GM12878 (cell line): ENCODE results near the gene PROM1. TPM values are rescaled to one million over a fixed set of nuclear protein-coding genes. Genes with fewer than 3 reads are reported as not detected.

Experiments
- ATAC-seq: fragments of 200-7000 bp; cut with Tn5 transposase; 3 replicates; pipeline ENCODE4 v1.9.1; 2020; ENCODE audit warnings: mild to moderate bottlenecking, moderate library complexity
- BruUV-seq: library from RNA; stranded (reverse); fragments of 400-500 nt; replicated peaks from 2 replicates; lab custom pipeline; 2021; lab: Mats Ljungman, UMichigan
- CTCF ChIA-PET: fragments of 300-600 bp; sonication (Branson Sonifier 250); formaldehyde crosslinking; extraction: SDS; loops from one replicate; lab custom pipeline; 2021; ENCODE audit warnings: inconsistent platforms; lab: Yijun Ruan, JAX
- POLR2A ChIA-PET: fragments of 350-600 bp; formaldehyde crosslinking; extraction: SDS; loops from one replicate; lab custom pipeline; 2021; ENCODE audit warnings: inconsistent platforms; lab: Charles Lee
- RAD21 ChIA-PET: fragments of 300-600 bp; sonication (Branson Sonifier 250); formaldehyde crosslinking; loops from one replicate; lab custom pipeline; 2023; ENCODE audit warnings: antibody characterized with exemption; ENCODE audit not compliant: unreplicated experiment; lab: Charles Lee
- SMC1A ChIA-PET: fragments of 300-600 bp; sonication (Branson Sonifier 250); formaldehyde crosslinking; loops from one replicate; lab custom pipeline; 2023; ENCODE audit not compliant: unreplicated experiment, uncharacterized antibody; lab: Charles Lee
- DNase-seq: peaks from one replicate; pipeline ENCODE4 v3.0.0-alpha.2; 2011; ENCODE audit warnings: low read depth, low spot score
- FAIRE-seq: peaks from 3 replicates; lab custom pipeline; 2011; peaks lifted over from hg19 to GRCh38; lab: Jason Lieb, UNC
- H2AFZ ChIP-seq: 2 replicates; pipeline ENCODE4 v1.6.0; 2011; ENCODE audit warnings: low read depth, low read length, control low read depth; ENCODE audit not compliant: control insufficient read depth
- H3K27ac ChIP-seq: 2 replicates; pipeline ENCODE4 v1.5.1; 2011; ENCODE audit warnings: control low read depth; ENCODE audit not compliant: control insufficient read depth, insufficient read depth
- H3K27me3 ChIP-seq, 2 experiments: replicated peaks in 1 of 2; 2 replicates each; pipeline versions ENCODE4 v1.6.0 to v1.6.1; 2011; ENCODE audit warnings: low read length in 1 of 2; ENCODE audit not compliant: control insufficient read depth in 2 of 2, insufficient read depth in 2 of 2
- H3K36me3 ChIP-seq, 2 experiments: 2 replicates each; pipeline ENCODE4 v1.5.1; 2011; ENCODE audit warnings: low read length in 1 of 2; ENCODE audit not compliant: control insufficient read depth in 2 of 2, insufficient read depth in 2 of 2
- H3K4me1 ChIP-seq: 2 replicates; pipeline ENCODE4 v1.6.1; 2011; ENCODE audit warnings: mild to moderate bottlenecking, low read length, moderate library complexity, mixed read lengths; ENCODE audit not compliant: control insufficient read depth, insufficient read depth
- H3K4me2 ChIP-seq: 2 replicates; pipeline ENCODE4 v1.6.0; 2011; ENCODE audit warnings: control low read depth; ENCODE audit not compliant: control insufficient read depth, insufficient read depth
- H3K4me3 ChIP-seq: fragments of 200-600 bp; sonication (generic); 2 replicates; pipeline ENCODE4 v1.5.1; 2016
- H3K79me2 ChIP-seq: 2 replicates; pipeline ENCODE4 v1.6.0; 2011; ENCODE audit warnings: low read length; ENCODE audit not compliant: control insufficient read depth, insufficient read depth
- H3K9ac ChIP-seq: 2 replicates; pipeline ENCODE4 v1.8.0; 2011; ENCODE audit warnings: low read length, control low read depth, mixed read lengths; ENCODE audit not compliant: control insufficient read depth, insufficient read depth
- H3K9me3 ChIP-seq: replicated peaks from 3 replicates; pipeline ENCODE4 v1.5.1; 2011; ENCODE audit warnings: mild to moderate bottlenecking, low read length; ENCODE audit not compliant: control insufficient read depth, insufficient read depth
- H4K20me1 ChIP-seq: 2 replicates; pipeline ENCODE4 v1.6.0; 2011; ENCODE audit not compliant: control insufficient read depth, insufficient read depth
- MXI1 ChIP-seq: fragments of 150-350 bp; IDR thresholded peaks from 2 replicates; pipeline ENCODE4 v1.6.1; 2011; ENCODE audit warnings: low read depth, mild to moderate bottlenecking, inconsistent platforms, low read length, improper control_type of control experiment
- NFXL1 ChIP-seq: fragments of 450-650 bp; IDR thresholded peaks from 2 replicates; pipeline ENCODE4 v1.6.1; 2017; ENCODE audit warnings: antibody characterized with exemption, mild to moderate bottlenecking, borderline replicate concordance
- RB1 ChIP-seq: fragments of 450-650 bp; formaldehyde crosslinking; IDR thresholded peaks from 2 replicates; pipeline ENCODE4 v1.6.1; 2017; ENCODE audit warnings: mild to moderate bottlenecking, borderline replicate concordance
- RBBP5 ChIP-seq: fragments of 200-600 bp; sonication (generic); conservative IDR thresholded peaks from 2 replicates; pipeline ENCODE4 v1.6.1; 2016
- TCF7 ChIP-seq: IDR thresholded peaks from 2 replicates; pipeline ENCODE4 v1.6.1; 2014; ENCODE audit warnings: antibody characterized with exemption, borderline replicate concordance
- YY1 ChIP-seq: IDR thresholded peaks from 2 replicates; pipeline ENCODE4 v1.6.1; 2011; ENCODE audit warnings: low read depth, mild to moderate bottlenecking, low read length
- ZZZ3 ChIP-seq: IDR thresholded peaks from 2 replicates; pipeline ENCODE4 v1.6.1; 2011; ENCODE audit warnings: low read depth; ENCODE audit not compliant: control insufficient read depth, insufficient read length
- WGBS: methylation state at CpG from one replicate; pipeline ENCODE4 v1.1.6; 2016; ENCODE audit warnings: low lambda C conversion rate; ENCODE audit not compliant: insufficient replicate concordance, insufficient coverage; ENCODE audit errors: missing lambda C conversion rate; 5-methylcytosine and 5-hydroxymethylcytosine counted together
- in situ Hi-C: fragments of 300-500 bp; cut with MboI; formaldehyde crosslinking; loops from 9 replicates; pipeline ENCODE4 v1.14.3; 2018; ENCODE audit warnings: mixed read lengths
- intact Hi-C: fragments of 100-400 bp; cut with micrococcal nuclease; formaldehyde crosslinking; loops from one replicate; pipeline ENCODE4 v1.14.2; 2022; ENCODE audit not compliant: unreplicated experiment
- polyA plus RNA-seq, 11 experiments: library from polyadenylated mRNA; depleted of rRNA in 4 of 11; unstranded in 6 of 11; stranded (reverse) in 5 of 11; fragments of >200 nt; fragmentation: Nextera tagmentation in 4 of 11; fragmentation: Illumina TruSeq in 1 of 11; extraction: Ambion mirVana in 4 of 11; extraction: Trizol in 1 of 11; gene quantifications; 1 replicate in 1 of 11; 2 replicates in 10 of 11; pipeline versions ENCODE4 v1.2.1 to v1.2.3, GENCODE V29; 2011 to 2016; ENCODE audit warnings: inconsistent platforms in 2 of 11, missing spikeins in 2 of 11, low read depth in 1 of 11
- total RNA-seq, 4 experiments: library from RNA; depleted of rRNA in 3 of 4; stranded (reverse); fragments of >200 nt in 3 of 4; fragmentation: Illumina TruSeq in 1 of 4; extraction: Trizol in 1 of 4; gene quantifications; 2 replicates each; pipeline versions ENCODE4 v1.2.1 to v1.2.3, GENCODE V29; 2013 to 2021
- TF ChIP-seq, protein P1 (sequence below): fragments of 450-650 bp; formaldehyde crosslinking; IDR thresholded peaks from 2 replicates; pipeline ENCODE4 v1.4.0; 2020; ENCODE audit warnings: mild to moderate bottlenecking, moderate library complexity
- TF ChIP-seq, protein P2 (sequence below): fragments of 450-650 bp; IDR thresholded peaks from 2 replicates; pipeline ENCODE4 v1.6.1; 2016; ENCODE audit warnings: mild to moderate bottlenecking, moderate library complexity, borderline replicate concordance
- TF ChIP-seq, protein P3 (sequence below): fragments of 150-350 bp; IDR thresholded peaks from 2 replicates; pipeline ENCODE4 v1.6.1; 2016; ENCODE audit warnings: low read depth, low read length

PROM1 gene
- total and polyA plus RNA-seq, 10 of the 15 experiments (the other 5 are each of a cell fraction or from before 2014, with no cell fraction given), result 0.08 to 0.31 (median 0.18) TPM; not detected in 7

DNA sequence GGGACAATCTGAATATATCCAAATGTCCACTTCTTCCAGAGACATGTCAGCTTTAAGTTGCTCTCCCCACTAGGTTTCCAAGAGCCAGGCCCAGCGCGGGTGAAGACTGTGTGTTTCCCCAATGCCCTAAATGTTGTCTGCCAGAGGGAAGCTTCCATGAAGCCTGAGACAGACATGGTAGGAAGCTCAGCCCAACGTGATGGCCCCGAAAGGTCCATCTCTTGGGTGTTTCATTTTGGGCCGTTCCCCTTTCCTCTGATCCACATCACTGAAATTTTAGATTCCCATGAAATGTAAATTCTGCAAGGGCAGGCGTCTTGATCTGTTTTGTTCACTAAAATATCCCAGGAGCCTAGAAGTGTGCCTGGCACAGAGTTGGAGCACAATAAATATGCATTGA lies 25.4 kb upstream of the PROM1 start:
- Histone ChIP-seq H3K9ac (no peak overlapping the region), H3K9me3 (no peaks in the 10 kb centered on the region), H3K4me2 (no peak overlapping the region), H3K27me3 (no peaks in the 10 kb centered on the region), H4K20me1 (no peaks in the 10 kb centered on the region), H3K27ac (no peak overlapping the region), H2AFZ (no peak overlapping the region), H3K36me3 (no peaks in the 10 kb centered on the region), H3K79me2 (no peaks in the 10 kb centered on the region), H3K4me1 (no peaks in the 10 kb centered on the region), H3K4me3 (no peak overlapping the region)
- SMC1A ChIA-PET, result no interaction called here
- RAD21 ChIA-PET, result no interaction called here
- FAIRE-seq, result no peak
- intact Hi-C loops (no loop called here), in situ Hi-C loops (no loop called here)
- POLR2A ChIA-PET, result no interaction called here
- CTCF ChIA-PET, result no interaction called here
- 62% methylated on average over 6 of the region's 6 CpGs for WGBS
- no peak for ATAC-seq
- DNase-seq, result no peak
- no TSS peak for BruUV-seq
- TF ChIP-seq, protein P1, sequence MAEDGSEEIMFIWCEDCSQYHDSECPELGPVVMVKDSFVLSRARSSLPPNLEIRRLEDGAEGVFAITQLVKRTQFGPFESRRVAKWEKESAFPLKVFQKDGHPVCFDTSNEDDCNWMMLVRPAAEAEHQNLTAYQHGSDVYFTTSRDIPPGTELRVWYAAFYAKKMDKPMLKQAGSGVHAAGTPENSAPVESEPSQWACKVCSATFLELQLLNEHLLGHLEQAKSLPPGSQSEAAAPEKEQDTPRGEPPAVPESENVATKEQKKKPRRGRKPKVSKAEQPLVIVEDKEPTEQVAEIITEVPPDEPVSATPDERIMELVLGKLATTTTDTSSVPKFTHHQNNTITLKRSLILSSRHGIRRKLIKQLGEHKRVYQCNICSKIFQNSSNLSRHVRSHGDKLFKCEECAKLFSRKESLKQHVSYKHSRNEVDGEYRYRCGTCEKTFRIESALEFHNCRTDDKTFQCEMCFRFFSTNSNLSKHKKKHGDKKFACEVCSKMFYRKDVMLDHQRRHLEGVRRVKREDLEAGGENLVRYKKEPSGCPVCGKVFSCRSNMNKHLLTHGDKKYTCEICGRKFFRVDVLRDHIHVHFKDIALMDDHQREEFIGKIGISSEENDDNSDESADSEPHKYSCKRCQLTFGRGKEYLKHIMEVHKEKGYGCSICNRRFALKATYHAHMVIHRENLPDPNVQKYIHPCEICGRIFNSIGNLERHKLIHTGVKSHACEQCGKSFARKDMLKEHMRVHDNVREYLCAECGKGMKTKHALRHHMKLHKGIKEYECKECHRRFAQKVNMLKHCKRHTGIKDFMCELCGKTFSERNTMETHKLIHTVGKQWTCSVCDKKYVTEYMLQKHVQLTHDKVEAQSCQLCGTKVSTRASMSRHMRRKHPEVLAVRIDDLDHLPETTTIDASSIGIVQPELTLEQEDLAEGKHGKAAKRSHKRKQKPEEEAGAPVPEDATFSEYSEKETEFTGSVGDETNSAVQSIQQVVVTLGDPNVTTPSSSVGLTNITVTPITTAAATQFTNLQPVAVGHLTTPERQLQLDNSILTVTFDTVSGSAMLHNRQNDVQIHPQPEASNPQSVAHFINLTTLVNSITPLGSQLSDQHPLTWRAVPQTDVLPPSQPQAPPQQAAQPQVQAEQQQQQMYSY (CRISPR knock-in tag), result no peak
- TF ChIP-seq, protein P2, sequence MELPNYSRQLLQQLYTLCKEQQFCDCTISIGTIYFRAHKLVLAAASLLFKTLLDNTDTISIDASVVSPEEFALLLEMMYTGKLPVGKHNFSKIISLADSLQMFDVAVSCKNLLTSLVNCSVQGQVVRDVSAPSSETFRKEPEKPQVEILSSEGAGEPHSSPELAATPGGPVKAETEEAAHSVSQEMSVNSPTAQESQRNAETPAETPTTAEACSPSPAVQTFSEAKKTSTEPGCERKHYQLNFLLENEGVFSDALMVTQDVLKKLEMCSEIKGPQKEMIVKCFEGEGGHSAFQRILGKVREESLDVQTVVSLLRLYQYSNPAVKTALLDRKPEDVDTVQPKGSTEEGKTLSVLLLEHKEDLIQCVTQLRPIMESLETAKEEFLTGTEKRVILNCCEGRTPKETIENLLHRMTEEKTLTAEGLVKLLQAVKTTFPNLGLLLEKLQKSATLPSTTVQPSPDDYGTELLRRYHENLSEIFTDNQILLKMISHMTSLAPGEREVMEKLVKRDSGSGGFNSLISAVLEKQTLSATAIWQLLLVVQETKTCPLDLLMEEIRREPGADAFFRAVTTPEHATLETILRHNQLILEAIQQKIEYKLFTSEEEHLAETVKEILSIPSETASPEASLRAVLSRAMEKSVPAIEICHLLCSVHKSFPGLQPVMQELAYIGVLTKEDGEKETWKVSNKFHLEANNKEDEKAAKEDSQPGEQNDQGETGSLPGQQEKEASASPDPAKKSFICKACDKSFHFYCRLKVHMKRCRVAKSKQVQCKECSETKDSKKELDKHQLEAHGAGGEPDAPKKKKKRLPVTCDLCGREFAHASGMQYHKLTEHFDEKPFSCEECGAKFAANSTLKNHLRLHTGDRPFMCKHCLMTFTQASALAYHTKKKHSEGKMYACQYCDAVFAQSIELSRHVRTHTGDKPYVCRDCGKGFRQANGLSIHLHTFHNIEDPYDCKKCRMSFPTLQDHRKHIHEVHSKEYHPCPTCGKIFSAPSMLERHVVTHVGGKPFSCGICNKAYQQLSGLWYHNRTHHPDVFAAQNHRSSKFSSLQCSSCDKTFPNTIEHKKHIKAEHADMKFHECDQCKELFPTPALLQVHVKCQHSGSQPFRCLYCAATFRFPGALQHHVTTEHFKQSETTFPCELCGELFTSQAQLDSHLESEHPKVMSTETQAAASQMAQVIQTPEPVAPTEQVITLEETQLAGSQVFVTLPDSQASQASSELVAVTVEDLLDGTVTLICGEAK, result no peak
- no peak for TF ChIP-seq RBBP5
- TF ChIP-seq MXI1, result no peak
- TF ChIP-seq, protein P3, sequence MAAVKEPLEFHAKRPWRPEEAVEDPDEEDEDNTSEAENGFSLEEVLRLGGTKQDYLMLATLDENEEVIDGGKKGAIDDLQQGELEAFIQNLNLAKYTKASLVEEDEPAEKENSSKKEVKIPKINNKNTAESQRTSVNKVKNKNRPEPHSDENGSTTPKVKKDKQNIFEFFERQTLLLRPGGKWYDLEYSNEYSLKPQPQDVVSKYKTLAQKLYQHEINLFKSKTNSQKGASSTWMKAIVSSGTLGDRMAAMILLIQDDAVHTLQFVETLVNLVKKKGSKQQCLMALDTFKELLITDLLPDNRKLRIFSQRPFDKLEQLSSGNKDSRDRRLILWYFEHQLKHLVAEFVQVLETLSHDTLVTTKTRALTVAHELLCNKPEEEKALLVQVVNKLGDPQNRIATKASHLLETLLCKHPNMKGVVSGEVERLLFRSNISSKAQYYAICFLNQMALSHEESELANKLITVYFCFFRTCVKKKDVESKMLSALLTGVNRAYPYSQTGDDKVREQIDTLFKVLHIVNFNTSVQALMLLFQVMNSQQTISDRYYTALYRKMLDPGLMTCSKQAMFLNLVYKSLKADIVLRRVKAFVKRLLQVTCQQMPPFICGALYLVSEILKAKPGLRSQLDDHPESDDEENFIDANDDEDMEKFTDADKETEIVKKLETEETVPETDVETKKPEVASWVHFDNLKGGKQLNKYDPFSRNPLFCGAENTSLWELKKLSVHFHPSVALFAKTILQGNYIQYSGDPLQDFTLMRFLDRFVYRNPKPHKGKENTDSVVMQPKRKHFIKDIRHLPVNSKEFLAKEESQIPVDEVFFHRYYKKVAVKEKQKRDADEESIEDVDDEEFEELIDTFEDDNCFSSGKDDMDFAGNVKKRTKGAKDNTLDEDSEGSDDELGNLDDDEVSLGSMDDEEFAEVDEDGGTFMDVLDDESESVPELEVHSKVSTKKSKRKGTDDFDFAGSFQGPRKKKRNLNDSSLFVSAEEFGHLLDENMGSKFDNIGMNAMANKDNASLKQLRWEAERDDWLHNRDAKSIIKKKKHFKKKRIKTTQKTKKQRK, result no peak
- no peak for TF ChIP-seq RB1
- TF ChIP-seq NFXL1, result no peak
- no peak for TF ChIP-seq TCF7
- TF ChIP-seq YY1, result no peak
- TF ChIP-seq ZZZ3, result no peak
